ENCODE measurements around the gene PGBD5.

PGBD5 gene

DNA sequence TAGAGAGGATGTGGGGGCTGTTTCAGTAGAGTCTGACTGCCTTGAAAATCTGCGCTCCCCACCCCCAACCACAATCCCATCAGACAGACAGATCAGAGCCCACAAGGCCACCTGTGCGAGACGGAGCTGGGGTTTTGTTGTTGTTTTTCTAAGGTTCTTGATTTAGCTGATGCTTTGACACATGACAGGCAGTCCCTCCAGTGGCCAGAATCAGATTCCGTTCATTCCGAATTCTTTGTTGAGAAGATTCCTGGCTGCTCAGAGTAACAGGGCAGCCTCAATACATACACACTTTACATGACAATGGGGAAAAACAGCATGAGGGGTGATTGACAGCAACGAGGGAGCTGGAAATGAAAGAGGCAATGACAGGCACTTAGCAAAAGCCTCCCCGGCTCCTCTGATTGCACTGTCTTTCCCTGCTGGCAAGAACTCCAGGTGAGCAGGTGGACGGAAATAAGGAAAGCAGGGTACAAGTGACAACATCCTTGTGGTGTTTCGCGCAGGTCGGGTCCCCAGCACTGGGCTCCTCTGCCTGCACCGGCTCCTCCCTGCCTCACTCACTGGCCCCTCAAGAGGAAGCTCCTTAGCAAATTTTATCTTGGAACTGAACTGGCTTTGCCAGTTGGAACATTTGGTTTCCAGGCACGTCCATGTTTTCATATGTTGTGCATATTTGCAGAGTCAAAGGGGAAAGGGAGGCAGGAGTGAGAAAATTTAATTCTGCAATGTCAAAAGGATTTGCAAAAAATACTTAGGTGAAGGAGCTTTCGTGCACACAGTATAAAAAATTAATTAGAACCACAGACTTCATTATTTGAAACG is 148.7 kb downstream of the PGBD5 start:
- DNase-seq = peak; percentile 12

DNA sequence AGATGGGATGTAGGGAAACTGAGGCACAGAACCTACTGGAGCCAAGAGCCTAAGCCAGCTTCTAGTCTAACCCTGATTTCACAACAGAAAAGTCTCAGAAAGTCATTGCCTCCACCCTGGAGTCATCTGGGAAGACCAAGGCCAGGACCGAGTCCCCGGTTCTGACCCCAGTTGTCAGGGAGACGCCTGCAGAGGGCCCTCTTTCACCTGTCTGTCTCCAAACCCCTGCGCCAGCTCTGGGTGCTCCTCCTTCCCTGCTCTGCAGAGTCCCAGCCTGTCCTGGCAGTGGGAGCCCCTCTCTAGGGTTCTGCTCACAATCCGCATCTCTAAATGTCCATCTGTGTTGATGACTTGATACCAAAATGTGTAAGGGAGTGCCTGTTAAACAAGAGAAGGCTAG is 149.7 kb downstream of the PGBD5 start:
- no peak for DNase-seq

DNA sequence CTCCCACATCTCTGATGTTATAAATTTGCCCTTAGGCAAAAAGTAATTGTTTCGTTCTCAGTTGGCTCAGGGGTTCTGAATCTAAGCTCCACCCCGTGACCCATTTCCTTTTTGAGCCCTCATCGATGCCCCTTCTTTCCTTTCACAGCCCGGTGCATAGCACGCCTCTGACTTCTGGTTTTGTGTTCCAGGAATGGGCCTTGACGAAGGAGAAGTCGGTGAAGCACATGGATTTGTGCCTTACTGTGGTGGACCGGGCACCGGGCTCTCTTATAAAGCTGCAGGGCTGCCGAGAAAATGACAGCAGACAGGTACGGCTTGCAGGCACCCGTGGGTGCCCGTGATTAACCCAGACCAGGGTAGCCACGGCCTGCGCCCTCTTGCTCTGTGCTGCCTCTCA is 151.9 kb downstream of the PGBD5 start:
- no peak for DNase-seq

DNA sequence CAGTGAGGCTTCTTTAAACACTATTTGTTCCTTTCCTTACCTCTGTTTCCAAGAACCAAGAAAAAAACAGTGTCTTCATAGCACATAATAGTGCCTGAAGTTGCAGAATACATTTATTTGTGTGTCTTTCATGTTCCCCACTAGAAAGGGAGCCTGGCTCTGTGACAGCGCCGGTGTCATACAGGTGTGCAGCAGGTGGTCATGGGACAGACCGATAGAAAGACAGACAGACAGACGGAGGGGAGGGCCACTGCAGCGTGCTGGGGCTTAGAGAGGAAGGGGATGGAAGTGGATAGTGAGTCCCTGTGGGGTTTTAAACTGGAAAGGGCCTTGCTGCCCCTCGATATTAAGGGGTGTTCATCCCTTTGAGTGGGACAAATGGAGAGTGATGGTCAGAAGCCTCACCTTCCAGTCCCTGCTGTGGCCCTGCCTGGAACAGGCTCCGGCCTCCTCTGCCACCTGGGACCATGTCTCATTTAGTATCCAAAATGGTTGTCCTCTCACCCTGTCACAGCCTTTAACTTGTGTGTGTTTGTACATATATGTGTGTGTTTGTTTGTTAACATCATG is 152.9 kb downstream of the PGBD5 start:
- DNase-seq = no peak

DNA sequence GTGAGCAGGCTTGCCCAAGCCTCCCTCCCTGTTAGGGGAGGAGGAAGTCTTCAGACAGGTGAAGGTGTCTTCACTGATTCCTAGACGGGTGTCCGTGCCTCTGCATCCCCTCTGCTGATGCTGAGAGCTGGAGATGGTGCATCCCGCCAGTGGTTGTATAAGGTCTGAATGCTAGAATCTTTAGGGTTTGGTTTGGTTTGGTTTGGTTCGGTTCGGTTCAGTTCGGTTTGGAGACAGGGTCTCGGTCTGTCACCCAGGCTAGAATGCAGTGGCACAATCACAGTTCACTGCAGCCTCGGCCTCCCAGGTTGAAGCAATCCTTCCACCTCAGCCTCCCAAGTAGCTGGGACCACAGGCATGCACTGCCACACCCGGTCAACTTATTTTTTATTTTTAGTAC is 153.6 kb downstream of the PGBD5 start:
- no peak for DNase-seq

DNA sequence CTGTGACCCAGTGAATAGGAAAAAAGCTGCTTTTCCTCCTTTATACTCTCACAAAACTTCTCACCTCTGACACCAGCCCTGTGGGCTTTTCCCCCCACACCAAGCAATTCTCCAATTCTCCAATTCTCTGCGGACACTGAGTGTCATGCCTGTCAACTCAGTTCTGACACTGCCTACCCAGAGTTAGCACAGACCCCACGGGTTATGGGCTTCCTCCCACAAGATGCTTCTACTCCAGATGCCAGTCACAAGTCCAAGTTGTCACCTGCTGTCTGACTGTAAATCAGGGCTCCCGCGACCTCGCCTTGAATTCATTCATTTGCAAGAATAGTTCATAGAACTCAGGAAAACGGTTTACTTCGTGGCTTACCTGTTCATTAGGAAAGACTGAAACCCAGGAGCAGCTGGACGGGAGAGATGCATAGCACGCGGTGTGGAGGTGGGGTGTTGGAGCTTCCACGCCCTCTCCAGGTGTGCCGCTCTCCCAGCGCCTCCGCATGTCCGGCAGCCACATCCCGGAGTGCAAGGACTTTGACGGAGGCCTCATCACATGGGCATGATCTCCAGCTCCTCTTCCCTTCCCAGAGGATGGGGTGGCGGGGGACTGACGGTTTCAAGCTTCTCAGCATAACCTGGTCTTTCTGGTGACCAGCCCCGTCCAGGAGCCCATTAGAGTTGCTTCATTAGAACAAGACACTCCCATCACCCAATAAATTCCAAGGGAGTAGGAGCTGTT is 154.7 kb downstream of the PGBD5 start:
- DNase-seq = no peak

DNA sequence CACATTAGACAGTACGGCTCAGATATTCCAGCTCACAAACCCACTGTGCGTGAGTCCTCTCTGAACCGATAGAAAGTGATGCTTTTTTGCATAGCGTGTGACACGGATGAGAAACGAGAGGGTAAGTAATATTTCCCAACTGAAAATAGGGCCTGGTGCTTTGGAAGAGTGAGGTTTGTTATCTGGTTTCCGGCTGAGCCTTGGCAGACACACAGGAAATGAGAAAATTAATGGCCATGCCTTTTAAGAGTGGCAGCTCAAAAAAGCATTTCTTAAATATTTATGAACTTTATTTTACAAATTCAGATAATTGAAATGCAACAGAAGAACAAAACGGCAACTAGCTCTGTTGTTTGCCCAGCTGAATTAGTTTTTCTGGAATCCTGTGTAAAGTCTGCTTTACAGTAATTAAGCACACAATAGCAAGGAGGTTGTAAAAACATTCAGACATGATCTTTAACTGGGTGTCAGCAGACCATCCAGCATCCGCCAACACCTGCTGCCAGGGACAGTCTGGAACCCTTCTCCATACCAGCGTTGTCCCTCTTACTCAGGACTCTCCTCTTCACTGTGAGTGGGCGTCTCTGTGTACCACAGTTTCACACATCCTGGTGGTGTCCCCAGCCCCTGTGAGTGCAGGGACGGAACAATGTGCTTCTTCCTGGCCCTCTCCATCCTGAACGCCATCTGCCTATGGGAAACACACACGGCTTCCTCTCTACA is 155.4 kb downstream of the PGBD5 start:
- DNase-seq = peak; percentile 92

DNA sequence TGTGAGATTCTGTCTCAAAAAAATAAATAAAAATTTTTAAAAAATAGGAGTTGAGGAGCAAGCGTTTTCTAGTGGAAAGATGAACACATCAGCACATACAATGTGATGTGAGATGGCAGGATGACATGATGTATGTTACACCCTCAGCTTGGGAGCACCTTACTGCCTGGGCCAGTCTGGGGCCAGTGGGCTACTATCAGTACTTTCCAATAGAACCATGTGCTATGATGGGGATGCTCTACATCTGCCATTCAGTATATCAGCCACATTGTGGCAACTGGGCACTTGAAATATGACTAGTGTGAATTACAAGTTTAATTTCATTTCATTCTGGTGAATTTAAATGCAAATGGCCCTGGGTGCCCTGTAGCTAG is 156.0 kb downstream of the PGBD5 start:
- DNase-seq = no peak

DNA sequence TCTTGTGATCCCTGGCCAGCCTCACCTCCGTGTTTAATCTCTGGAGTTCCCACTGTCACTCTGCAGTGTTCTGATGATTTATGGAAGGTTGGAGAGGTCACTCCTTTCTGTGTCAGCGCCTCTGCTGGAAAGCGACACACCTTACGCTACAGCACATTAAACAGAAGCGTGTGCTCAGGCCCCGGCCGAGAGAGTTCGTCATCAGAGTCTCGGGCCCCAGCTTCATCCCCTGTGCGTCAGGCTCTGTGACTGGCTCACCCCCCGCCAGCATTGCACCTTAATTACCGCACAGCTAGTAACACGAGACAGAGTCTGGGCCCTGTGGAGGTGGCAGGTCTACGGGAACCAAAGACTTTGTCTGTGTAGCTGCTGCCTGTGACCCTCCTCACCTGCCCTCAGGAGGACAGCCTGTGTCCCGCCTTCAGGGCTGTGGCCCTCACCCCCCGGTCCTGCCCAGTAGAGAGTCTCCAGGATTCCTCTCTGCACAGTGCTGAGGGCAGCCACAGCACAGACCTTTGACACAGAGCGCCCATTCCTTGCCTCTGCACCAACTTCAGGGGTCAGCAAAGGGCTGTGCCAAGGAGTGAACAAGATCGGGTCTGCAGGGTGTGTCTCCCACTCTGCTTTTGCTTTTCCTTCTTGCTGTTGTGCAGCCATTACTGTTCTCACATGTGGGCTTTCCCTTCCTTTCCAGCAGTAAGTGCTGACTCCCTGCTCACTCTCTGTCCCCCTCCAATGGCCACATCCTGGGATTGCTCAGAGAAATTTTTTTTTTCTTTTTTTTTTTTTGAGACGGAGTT is 157.6 kb downstream of the PGBD5 start:
- DNase-seq = peak; percentile 80

DNA sequence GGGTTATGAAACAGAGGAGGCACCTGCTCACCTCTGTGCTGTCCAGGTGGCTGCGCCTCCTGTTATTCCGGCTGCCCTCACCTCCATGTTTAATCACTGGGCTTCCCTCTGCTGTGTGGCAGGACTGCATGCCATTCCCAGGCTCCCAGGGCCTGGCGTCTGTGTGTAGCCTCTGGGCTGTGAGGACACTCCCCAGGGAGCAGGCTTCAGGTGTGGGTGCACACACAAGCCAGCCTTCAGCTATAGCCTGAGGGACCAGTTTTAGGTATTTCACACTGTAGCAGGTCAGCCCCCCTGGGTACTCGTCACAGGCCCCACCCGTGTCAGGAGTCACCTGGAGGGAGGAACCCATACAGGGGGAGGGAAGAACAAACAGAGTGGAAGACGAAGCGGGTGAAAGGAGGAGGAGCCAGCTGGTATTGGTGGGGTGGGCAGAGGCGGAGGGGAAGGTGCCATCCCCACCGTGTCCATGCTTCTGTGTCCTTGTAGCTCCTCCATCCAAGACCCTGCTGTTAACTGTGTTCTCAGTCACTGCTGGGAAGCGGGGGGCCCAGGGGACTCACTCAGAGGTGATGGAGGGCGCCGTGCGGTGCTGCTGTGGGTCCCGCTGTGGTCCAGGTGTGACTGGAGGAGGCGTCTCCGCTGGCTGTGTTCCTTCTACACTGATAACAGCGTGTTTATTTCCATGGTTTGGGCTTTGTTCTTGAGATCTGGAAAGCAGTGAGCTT is 158.6 kb downstream of the PGBD5 start:
- DNase-seq = no peak

DNA sequence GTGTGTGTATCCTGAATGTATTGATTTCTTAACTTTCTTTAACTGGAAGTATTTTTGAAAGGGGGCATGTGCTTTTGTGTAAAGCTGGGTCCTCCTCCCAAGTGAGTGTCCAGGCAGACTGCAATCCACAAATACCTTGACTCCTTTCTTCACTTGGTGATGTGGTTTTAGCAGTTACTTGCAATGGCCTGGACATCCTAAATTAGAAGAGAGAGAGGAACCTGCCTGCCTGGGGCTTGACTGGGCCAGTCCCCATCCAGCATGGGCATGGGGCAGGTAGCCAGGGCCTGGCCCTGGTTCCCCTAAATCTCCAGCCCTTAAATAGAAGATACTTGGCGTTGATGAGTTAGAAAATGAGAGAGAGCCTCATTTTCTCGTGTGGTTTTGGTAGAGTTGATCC is 159.7 kb downstream of the PGBD5 start:
- DNase-seq = no peak

DNA sequence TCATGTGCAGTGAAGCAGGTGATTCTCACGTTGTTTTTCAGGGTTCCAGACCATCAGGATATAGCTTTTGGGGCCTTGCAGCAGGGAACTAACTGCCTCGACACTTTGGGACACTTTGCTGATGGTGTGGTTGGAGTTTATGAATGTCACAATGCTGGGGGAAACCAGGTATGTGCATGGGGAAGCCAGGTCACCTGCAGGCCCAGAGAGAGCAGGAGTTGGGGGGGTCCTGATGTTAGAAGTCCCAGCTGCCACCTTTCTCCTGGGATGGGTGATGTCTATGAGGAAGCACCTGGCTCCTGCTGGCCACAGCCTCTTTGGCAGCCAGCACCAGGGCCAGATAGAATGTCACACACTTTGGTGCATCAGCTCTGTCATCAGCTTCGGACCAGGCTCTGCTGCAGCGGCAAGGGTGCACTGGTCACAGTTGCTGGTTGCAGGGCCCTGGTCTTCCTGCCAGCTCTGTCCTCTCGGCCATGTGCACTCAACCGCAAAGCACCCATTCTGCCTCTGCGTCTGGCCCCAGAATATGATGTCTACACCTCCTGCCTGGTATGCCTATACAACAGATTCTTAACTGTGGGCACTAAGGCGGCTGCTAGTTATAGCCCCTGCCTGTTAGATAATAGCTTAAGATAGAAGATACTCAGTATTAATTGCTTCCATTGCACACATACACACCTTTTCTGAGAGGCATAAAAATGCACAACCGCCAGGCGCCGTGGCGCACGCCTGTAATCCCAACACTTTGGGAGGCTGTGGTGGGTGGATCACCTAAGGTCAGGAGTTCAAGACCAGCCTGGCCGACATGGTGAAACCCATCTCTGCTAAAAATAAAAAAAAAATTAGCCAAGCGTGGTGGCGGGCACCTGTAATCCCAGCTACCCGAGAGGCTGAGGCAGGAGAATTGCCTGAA is 160.7 kb downstream of the PGBD5 start:
- no peak for DNase-seq
